SU-DHL-6 (cell line): ENCODE data around the gene KL.

ENCODE experiments used
- CTCF ChIP-seq: fragments of 200-600 bp; sonication (generic); IDR thresholded peaks from one replicate; pipeline ENCODE4 v1.5.1; 2017; ENCODE audit warnings: antibody characterized with exemption, mild to moderate bottlenecking, low read length, moderate library complexity; ENCODE audit not compliant: insufficient read depth, poor library complexity, severe bottlenecking
- EZH2phosphoT487 ChIP-seq: fragments of 200-600 bp; sonication (generic), shearing (Covaris generic); conservative IDR thresholded peaks from 2 replicates; pipeline ENCODE4 v1.6.1; 2018; ENCODE audit warnings: mild to moderate bottlenecking, antibody characterized with exemption, low read length, moderate library complexity, mixed read lengths

- TF ChIP-seq CTCF (no peak), EZH2phosphoT487 (no peak)
These were observed 9.6 kb upstream of the KL start for GRCh38 chr13:33006638-33007037.
